SK-N-MC (cell line): ENCODE data around the gene REEP6.

Experiments
- EZH2 ChIP-seq: fragments of 200-600 bp; sonication (generic); IDR thresholded peaks from one replicate; pipeline ENCODE4 v1.6.1; 2017; ENCODE audit warnings: antibody characterized with exemption
- POLR2AphosphoS5 ChIP-seq: IDR thresholded peaks from 2 replicates; pipeline ENCODE4 v1.6.1; 2012; ENCODE audit warnings: mild to moderate bottlenecking, low read depth, low read length, borderline replicate concordance

DNA sequence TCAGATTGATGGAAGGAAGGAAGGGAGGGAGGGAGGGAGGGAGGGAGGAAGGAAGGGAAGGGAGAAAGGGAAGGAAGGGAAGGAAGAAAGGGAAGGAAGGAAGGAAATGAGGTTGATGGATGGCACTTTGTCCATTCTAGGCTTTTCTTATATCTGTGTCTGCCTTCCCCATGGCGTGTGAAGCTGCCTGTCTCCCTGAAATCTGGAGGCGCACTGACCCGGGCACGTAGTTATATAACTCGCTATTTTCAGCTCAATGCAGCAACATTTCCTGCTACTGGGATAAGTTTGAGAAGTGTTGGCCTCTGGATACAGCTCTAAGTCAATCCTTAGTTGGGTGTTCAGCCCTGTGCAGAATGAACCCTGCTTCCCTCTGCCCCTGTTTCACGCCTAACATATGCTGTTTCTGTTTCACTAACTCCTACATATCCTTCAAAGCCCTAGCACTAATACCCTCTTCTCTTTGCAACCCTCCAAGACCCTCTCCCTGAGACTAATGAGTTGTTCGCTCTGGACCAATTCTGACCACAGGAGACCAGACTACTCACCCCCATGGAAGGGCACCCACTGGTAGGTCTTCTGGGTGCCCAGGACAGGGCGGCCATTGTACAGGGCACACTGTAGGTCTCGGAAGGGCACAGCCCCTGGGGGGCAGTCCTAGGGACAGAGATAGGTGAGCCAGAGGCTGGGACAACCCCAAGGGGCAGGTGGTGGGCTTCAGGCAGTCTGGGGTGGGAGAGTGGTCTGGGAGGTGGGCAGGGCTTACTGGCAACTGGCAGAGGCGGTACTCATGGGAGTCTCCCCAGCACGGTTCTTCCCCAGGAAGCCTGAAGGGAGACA lies 18.8 kb downstream of the REEP6 start:
- TF ChIP-seq EZH2 (no peak), POLR2AphosphoS5 (no peak)
